Measurements from ENCODE around the gene ASGR2.

The ASGR2 gene

GRCh38 chr17:7058831-7059447 lies 55.7 kb downstream of the ASGR2 start:
- no peak for FAIRE-seq

GRCh38 chr17:7056386-7056785 lies 58.2 kb downstream of the ASGR2 start:
- no peak for FAIRE-seq

Measured in islet of Langerhans (tissue), 1 donor.